ENCODE measurements around the gene ZFPM1.

Gene ZFPM1

DNA sequence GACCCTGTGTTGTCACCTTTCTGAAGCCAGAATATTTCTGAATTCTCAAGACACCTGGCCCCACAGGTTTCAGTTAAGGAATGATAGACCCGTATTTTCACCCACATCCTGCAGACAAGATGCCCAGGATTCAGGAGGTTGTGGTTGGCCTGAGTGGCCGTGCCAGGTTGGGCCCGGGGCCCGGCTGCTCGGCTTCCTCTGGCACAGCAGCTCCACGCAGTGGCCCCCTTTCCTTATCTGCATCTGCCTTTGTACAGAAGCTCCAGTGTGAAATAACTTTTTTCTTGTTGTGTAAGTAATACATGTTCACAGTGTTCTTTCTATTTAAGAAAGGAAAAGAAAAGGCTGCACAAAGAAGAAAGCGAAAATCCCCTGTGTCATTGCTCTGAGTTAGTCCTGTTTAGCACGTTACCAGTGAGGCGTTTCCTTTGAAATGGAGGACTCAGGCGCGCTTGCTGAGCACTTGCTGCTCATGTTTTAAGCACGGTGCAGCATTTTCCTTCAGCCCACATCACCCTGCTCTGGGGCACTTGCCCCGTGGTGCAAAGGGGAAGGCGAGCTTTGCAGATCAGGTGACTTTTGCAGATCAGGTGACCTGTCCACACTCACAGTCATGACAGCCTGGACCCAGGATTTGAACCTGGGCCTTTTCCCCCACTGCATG, 130.0 kb downstream of the ZFPM1 start:
- Mint-ChIP-seq H3K36me3 (ENCODE audit: low read depth) (peaks cover 97% of the 10 kb centered on the region), H3K27ac (peak overlapping the region; percentile 71), H3K4me1 (ENCODE audit: low read depth) (peaks cover 63% of the 10 kb centered on the region), H3K4me3 (no peak overlapping the region), H3K27me3 (no peaks in the 10 kb centered on the region), H3K9me3 (no peaks in the 10 kb centered on the region)
- no peak for DNase-seq

DNA sequence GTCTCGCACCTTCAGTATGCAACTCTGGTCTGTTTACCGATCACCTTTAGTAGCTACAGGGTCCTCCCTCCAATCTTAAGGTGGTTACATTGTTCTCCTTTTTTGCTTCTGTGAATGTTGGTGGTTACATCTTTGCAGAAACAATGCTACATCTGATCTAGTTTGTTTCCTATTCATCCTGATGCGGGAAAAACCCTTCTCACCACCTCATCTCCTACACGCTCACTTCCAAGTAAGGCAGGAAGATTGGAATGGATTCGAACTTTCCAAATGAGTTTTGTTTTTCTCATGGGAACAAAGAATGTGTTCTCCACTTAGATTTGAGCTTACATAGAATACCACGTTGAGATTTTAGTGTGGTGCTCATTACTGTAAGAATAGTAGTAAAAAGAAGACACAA, 131.6 kb downstream of the ZFPM1 start:
- no peaks in the 10 kb centered on the region for H3K27me3 Mint-ChIP-seq
- DNase-seq: no peak
- H3K4me3 Mint-ChIP-seq: no peak overlapping the region
- peaks cover 97% of the 10 kb centered on the region for H3K36me3 Mint-ChIP-seq (ENCODE audit: low read depth)
- peak overlapping the region; percentile 78 for H3K27ac Mint-ChIP-seq
- H3K4me1 Mint-ChIP-seq (ENCODE audit: low read depth): peaks cover 62% of the 10 kb centered on the region
- H3K9me3 Mint-ChIP-seq: no peaks in the 10 kb centered on the region

DNA sequence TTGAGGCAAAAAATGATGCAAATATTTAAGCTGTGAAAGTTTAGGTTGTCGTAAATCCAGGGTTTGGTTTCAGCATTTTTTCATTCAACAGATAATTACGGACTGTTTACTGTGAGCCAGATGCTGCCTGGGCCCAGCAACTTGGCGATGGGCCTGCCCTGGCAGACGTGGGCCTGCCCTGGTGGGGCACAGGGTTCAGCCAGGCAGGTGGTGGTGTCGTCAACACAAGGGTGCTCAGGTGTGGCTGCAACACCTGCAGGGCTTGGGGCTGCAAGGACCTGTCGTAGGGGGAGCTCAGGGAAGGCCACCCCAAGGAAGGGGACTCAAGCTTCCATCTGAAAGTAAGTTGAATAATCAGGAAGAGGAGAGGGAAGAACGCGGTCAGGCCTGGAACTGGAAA, 132.2 kb downstream of the ZFPM1 start:
- H3K27me3 Mint-ChIP-seq: no peaks in the 10 kb centered on the region
- no peak overlapping the region for H3K4me3 Mint-ChIP-seq
- DNase-seq: no peak
- H3K4me1 Mint-ChIP-seq (ENCODE audit: low read depth): peaks cover 63% of the 10 kb centered on the region
- H3K36me3 Mint-ChIP-seq (ENCODE audit: low read depth): peaks cover 96% of the 10 kb centered on the region
- H3K27ac Mint-ChIP-seq: peak overlapping the region; percentile 70
- no peaks in the 10 kb centered on the region for H3K9me3 Mint-ChIP-seq

DNA sequence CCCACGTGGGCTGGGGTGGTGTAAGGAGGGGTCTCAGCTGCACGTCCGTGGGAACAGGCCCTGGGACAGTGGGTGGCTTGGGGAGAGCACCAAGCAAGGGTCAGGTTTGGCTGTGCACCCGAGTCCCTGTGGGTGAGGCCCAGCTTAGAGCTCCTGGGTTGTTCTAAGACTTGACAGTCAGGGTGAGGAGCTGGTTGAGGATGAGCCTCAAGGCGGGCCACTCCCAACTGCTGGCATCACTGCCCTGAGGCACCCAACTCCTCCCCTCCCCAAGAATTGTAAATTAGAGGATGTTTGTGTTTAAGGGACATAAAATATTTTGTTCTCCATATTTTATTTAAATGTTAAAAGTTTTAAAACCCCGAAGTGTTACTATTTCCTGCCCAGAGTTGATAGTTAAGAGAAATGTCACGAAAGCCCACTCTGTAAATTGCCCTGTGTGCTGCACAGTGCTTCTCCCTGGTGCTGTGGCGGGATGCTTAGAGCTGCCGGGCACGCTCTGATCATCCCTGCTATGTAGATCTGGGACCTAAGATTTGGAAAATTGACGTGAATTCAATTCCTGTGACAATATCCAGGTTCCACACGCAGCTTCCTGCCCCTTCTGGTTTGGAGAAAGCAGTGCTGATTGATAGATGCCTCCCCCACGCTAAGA, 133.0 kb downstream of the ZFPM1 start:
- Mint-ChIP-seq H3K9me3 (no peaks in the 10 kb centered on the region), H3K4me1 (ENCODE audit: low read depth) (peaks cover 56% of the 10 kb centered on the region), H3K27ac (peak overlapping the region; percentile 70), H3K27me3 (no peaks in the 10 kb centered on the region), H3K4me3 (no peak overlapping the region), H3K36me3 (ENCODE audit: low read depth) (peaks cover 95% of the 10 kb centered on the region)
- DNase-seq: no peak
